Sigmoid colon (tissue), 7 donors: ENCODE data around the gene MBLAC1. TPM values are rescaled to one million over a fixed set of nuclear protein-coding genes. Genes with fewer than 3 reads are reported as not detected.

ENCODE experiments used
- DNase-seq: peaks from one replicate; pipeline ENCODE4 v3.0.0-alpha.2; 2019
- H3K27ac ChIP-seq, 4 donors: fragments of 200-600 bp; sonication (generic); one replicate each; pipeline ENCODE4 v1.5.1; 2016 to 2019; ENCODE audit warnings: mild to moderate bottlenecking in 1 of 4
- H3K27me3 ChIP-seq, 3 donors: fragments of 200-600 bp; sonication (generic); one replicate each; pipeline ENCODE4 v1.5.1; 2019; ENCODE audit warnings: mild to moderate bottlenecking in 1 of 3
- H3K36me3 ChIP-seq, 4 donors: fragments of 200-600 bp; sonication (generic); one replicate each; pipeline ENCODE4 v1.5.1; 2016 to 2019
- H3K4me1 ChIP-seq, 4 donors: fragments of 200-600 bp; sonication (generic); one replicate each; pipeline ENCODE4 v1.5.1; 2017 to 2019
- H3K4me3 ChIP-seq, 4 donors: fragments of 200-600 bp; sonication (generic); one replicate each; pipeline ENCODE4 v1.5.1; 2017 to 2019; ENCODE audit warnings: mild to moderate bottlenecking in 2 of 4, moderate library complexity in 1 of 4
- H3K9me3 ChIP-seq, 4 donors: fragments of 200-600 bp in 3 of 4; sonication (generic) in 3 of 4; one replicate each; pipeline versions ENCODE4 v1.5.1 to v1.6.1; 2013 to 2019
- CTCF ChIP-seq, 4 experiments: fragments of 450-650 bp in 3 of 4; fragments of 200-600 bp in 1 of 4; IDR thresholded peaks; one replicate each; pipeline ENCODE4 v1.5.1; 2016 to 2019; ENCODE audit warnings: antibody characterized with exemption in 4 of 4, mild to moderate bottlenecking in 3 of 4, moderate library complexity in 2 of 4
- EP300 ChIP-seq, 4 donors: sonication (generic); formaldehyde crosslinking; IDR thresholded peaks; one replicate each; pipeline ENCODE4 v1.6.1; 2017; ENCODE audit warnings: antibody characterized with exemption in 4 of 4
- POLR2A ChIP-seq, 2 donors: fragments of 450-650 bp; IDR thresholded peaks; one replicate each; pipeline ENCODE4 v1.6.1; 2016; ENCODE audit warnings: antibody characterized with exemption in 2 of 2, mild to moderate bottlenecking in 2 of 2, moderate library complexity in 2 of 2
- POLR2AphosphoS5 ChIP-seq, 4 donors: sonication (generic); formaldehyde crosslinking; IDR thresholded peaks; one replicate each; pipeline ENCODE4 v1.6.1; 2017; ENCODE audit warnings: antibody characterized with exemption in 4 of 4
- WGBS, 2 donors: extraction: QIAGEN DNeasy Blood & Tissue Kit; methylation state at CpG; one replicate each; pipeline ENCODE4 v1.1.7; 2013; 5-methylcytosine and 5-hydroxymethylcytosine counted together
- intact Hi-C: fragments of 100-400 bp; cut with DNase I; formaldehyde crosslinking; loops from one replicate; pipeline ENCODE4 v1.15.1; 2023
- polyA plus RNA-seq, 3 donors: library from polyadenylated mRNA; stranded (reverse); fragments of 200-250 nt; gene quantifications; one replicate each; pipeline ENCODE4 v1.2.3, GENCODE V29; 2013
- total RNA-seq, 4 donors: library from RNA; depleted of rRNA; stranded (reverse); fragments of >200 nt; gene quantifications; one replicate each; pipeline ENCODE4 v1.1.0, GENCODE V29; 2016
- donor health status: healthy with polysubstance abuse.
- donor health status: Bipolar disorder and iron deficiency.
- donor health status: healthy.

Gene MBLAC1
- total and polyA plus RNA-seq, 7 donors: 1.6 to 5.8 (median 2.9) TPM

- 2 to 4% methylated on average over 61 of the region's 61 CpGs for WGBS, 2 donors
- H3K4me3 ChIP-seq: peak overlapping the region; percentile 6 to 52 (median 44)
- H3K27me3 ChIP-seq: peaks cover 0 to 21% (median 13%) of the 10 kb centered on the region in 3 donors
- peaks cover 0 to 36% (median 30%) of the 10 kb centered on the region in 4 donors for H3K4me1 ChIP-seq
- no peaks in the 10 kb centered on the region for H3K36me3 ChIP-seq
- TF ChIP-seq POLR2A (IDR thresholded peaks at IDR 0.05): no peak
- no peak for TF ChIP-seq EP300 (IDR thresholded peaks at IDR 0.05)
- TF ChIP-seq CTCF (IDR thresholded peaks at IDR 0.05): no peak
- no peak for TF ChIP-seq POLR2AphosphoS5 (IDR thresholded peaks at IDR 0.05)
- intact Hi-C loops: no loop called here
- H3K9me3 ChIP-seq: no peaks in the 10 kb centered on the region
- DNase-seq: no peak
- H3K27ac ChIP-seq: no peak overlapping the region
These were observed 44.4 kb downstream of the MBLAC1 start for GRCh38 chr7:100171087-100171681.

GRCh38 chr7:100171840-100172239 is 45.1 kb downstream of the MBLAC1 start:
- H3K4me1 ChIP-seq: peaks cover 0 to 40% (median 31%) of the 10 kb centered on the region in 4 donors
- DNase-seq: no peak
- H3K9me3 ChIP-seq: no peaks in the 10 kb centered on the region
- intact Hi-C loops: no loop called here
- H3K27ac ChIP-seq: no peak overlapping the region
- 10 to 17% methylated on average over 22 of the region's 22 CpGs for WGBS, 2 donors
- H3K4me3 ChIP-seq: peak overlapping the region; percentile 6 to 52 (median 44)
- no peak for TF ChIP-seq EP300 (IDR thresholded peaks at IDR 0.05)
- no peaks in the 10 kb centered on the region for H3K36me3 ChIP-seq
- peaks cover 0 to 21% (median 13%) of the 10 kb centered on the region in 3 donors for H3K27me3 ChIP-seq

GRCh38 chr7:100173806-100174495 is 47.2 kb downstream of the MBLAC1 start:
- intact Hi-C loops: no loop called here

GRCh38 chr7:100174582-100174981 is 47.8 kb downstream of the MBLAC1 start:
- no peak for DNase-seq
- Histone ChIP-seq H3K9me3 (no peaks in the 10 kb centered on the region), H3K36me3 (no peaks in the 10 kb centered on the region), H3K4me1 (peaks cover 0 to 29% (median 21%) of the 10 kb centered on the region in 4 donors), H3K27ac (no peak overlapping the region), H3K27me3 (peaks cover 0 to 21% (median 13%) of the 10 kb centered on the region in 3 donors), H3K4me3 (no peak overlapping the region)
- 93 to 94% methylated on average over 5 of the region's 5 CpGs for WGBS, 2 donors
- intact Hi-C loops: no loop called here
- no peak for TF ChIP-seq CTCF (IDR thresholded peaks at IDR 0.05)
- no peak for TF ChIP-seq POLR2A (IDR thresholded peaks at IDR 0.05)
- no peak for TF ChIP-seq EP300 (IDR thresholded peaks at IDR 0.05)
- TF ChIP-seq POLR2AphosphoS5 (IDR thresholded peaks at IDR 0.05): no peak

More at GRCh38 chr7:100173806-100174495, 47.2 kb downstream of the MBLAC1 start:
- TF ChIP-seq CTCF (IDR thresholded peaks at IDR 0.05): no peak
- TF ChIP-seq POLR2A (IDR thresholded peaks at IDR 0.05): no peak
- TF ChIP-seq POLR2AphosphoS5 (IDR thresholded peaks at IDR 0.05): no peak
- TF ChIP-seq EP300 (IDR thresholded peaks at IDR 0.05): no peak
- H3K4me1 ChIP-seq: peaks cover 0 to 35% (median 24%) of the 10 kb centered on the region in 4 donors
- no peak overlapping the region for H3K4me3 ChIP-seq
- 83 to 91% methylated on average over 11 of the region's 11 CpGs for WGBS, 2 donors
- H3K27ac ChIP-seq: no peak overlapping the region
- no peaks in the 10 kb centered on the region for H3K36me3 ChIP-seq
- DNase-seq: no peak
- peaks cover 0 to 21% (median 13%) of the 10 kb centered on the region in 3 donors for H3K27me3 ChIP-seq
- H3K9me3 ChIP-seq: no peaks in the 10 kb centered on the region

- H3K4me3 ChIP-seq: no peak overlapping the region
- no peaks in the 10 kb centered on the region for H3K9me3 ChIP-seq
- WGBS, 2 donors: 94 to 97% methylated on average over 14 of the region's 14 CpGs
- TF ChIP-seq POLR2A (IDR thresholded peaks at IDR 0.05) (no peak), EP300 (IDR thresholded peaks at IDR 0.05) (no peak), CTCF (IDR thresholded peaks at IDR 0.05) (no peak), POLR2AphosphoS5 (IDR thresholded peaks at IDR 0.05) (no peak)
- no peak overlapping the region for H3K27ac ChIP-seq
- intact Hi-C loops: no loop called here
- no peak for DNase-seq
- no peaks in the 10 kb centered on the region for H3K36me3 ChIP-seq
- peaks cover 0 to 28% (median 21%) of the 10 kb centered on the region in 4 donors for H3K4me1 ChIP-seq
- peaks cover 0 to 18% (median 13%) of the 10 kb centered on the region in 3 donors for H3K27me3 ChIP-seq
These were observed 48.6 kb downstream of the MBLAC1 start for GRCh38 chr7:100175296-100175935.
